ENCODE measurements around the gene SH2D2A. TPM values are rescaled to one million over a fixed set of nuclear protein-coding genes. Genes with fewer than 3 reads are reported as not detected.

SH2D2A gene
- total RNA-seq (1 to 10 TPM; 1.6 to 2.4 TPM), polyA plus RNA-seq (1 to 10 TPM; 1.1 to 3.0 TPM)
- long read RNA-seq, donor 1 = 0 reads
- long read RNA-seq, donor 2 = 0 reads
- long read RNA-seq, donor 3 = 0 reads
- long read RNA-seq, donor 4 = 0 reads
- long read RNA-seq, donor 5 = 0 reads

DNA sequence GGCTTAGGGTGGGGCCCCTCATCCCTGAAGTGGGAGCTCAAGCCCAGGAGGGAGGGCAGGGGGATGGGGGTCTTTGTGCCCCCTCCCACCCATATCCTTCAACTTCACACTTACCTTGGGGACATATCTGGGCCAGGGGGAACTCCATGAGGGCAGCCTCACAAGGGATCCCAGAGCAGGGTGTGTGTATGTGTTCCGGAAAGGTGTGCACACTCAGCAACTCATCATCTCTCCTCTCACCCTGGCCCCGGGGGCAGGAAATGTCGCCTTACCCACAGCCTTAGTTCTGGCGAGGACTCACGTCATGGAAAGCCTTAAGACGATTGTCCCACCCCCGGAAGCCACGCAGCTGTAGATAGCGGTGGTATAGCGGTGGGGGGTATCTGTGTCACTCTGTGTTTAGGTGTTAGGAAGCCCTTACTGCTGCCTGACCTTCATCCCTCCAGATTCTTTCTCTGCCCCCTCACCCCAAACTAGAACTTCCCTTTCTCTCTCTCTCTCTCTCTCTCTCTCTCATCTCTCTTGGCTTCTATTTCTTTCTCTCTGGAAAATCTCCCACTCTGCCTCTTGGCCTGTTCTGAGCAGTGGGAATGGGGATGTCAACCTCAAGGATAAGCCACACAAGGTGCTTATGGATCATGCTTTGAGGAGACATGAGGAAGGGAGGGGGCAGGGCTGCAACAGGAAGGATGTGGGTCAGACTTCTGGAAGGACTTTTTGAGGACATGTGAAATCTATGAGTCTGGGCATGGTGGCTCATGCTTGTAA, at the start of gene SH2D2A:
SH2D2A (minus strand) TSS at position 288 of the 768 bp plus-strand sequence; CDS start at position 148, 140 bp downstream.
- ATAC-seq (ENCODE audit: insufficient read depth, low FRiP score) (no peak), DNase-seq (peak; percentile 52 to 78 (median 74))
- H3K36me3 ChIP-seq (ENCODE audit: control insufficient read depth in 4 of 4, insufficient read depth in 4 of 4, low read length in 4 of 4) = no peaks in the 10 kb centered on the region
- no peak within 1 kb of the TSS for H3K4me3 ChIP-seq
- no peak for TF ChIP-seq CTCF (IDR thresholded peaks at IDR 0.05; ENCODE audit: control extremely low read depth, extremely low read depth)
- H3K27ac ChIP-seq (ENCODE audit: low read depth in 1 of 2, low read length in 1 of 2) = peak within 1 kb of the TSS in 1 of 2 donors; percentile 33
- H3K4me1 ChIP-seq (ENCODE audit: control insufficient read depth in 5 of 5, insufficient read depth in 5 of 5, low read length in 5 of 5) = peaks cover 0 to 28% (median 8%) of the 10 kb centered on the region in 5 donors
- H3K9ac ChIP-seq (ENCODE audit: insufficient read depth in 1 of 2, low read length in 2 of 2) = no peak within 1 kb of the TSS
- 20 to 22% methylated on average over 8 to 10 of the region's 10 CpGs for WGBS, 2 donors
- peaks cover 0 to 2% (median 0%) of the 10 kb centered on the region in 4 donors for H3K9me3 ChIP-seq (ENCODE audit: control insufficient read depth in 4 of 4, insufficient read depth in 3 of 4, low read length in 3 of 4)
- peaks cover 0 to 7% (median 0%) of the 10 kb centered on the region in 3 donors for H3K27me3 ChIP-seq (ENCODE audit: control insufficient read depth in 3 of 3, insufficient read depth in 3 of 3, low read length in 2 of 3)

DNA sequence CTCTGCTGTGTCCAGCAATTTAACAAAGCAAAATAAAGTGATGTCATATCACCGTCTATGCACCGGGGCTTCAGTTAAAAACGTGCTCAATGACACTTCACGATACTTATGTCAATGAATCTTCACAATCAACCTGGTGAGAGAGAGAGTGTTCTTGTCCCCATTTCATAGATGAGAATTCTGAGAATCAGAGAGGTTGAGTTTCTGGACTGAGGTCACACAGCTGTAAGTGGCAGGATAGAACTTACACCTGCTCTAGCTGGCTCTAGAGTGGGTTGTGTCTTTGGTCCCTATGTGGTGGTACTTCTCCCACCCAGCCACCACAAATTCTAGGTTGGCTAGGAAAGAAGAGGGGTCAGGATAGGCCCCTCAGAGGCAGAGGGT, 49.2 kb upstream of the SH2D2A start:
- 78 to 96% methylated on average over 4 of the region's 4 CpGs for WGBS, 2 donors

GRCh38 chr1:156865258-156865657, 48.6 kb upstream of the SH2D2A start:
- H3K9ac ChIP-seq (ENCODE audit: insufficient read depth in 1 of 2, low read length in 2 of 2) = no peak overlapping the region
- WGBS, 2 donors = 78 to 83% methylated on average over 9 of the region's 9 CpGs
- peaks cover 0 to 23% (median 0%) of the 10 kb centered on the region in 5 donors for H3K4me1 ChIP-seq (ENCODE audit: control insufficient read depth in 5 of 5, insufficient read depth in 5 of 5, low read length in 5 of 5)
- DNase-seq (no peak), ATAC-seq (ENCODE audit: insufficient read depth, low FRiP score) (no peak)
- H3K4me3 ChIP-seq = no peak overlapping the region
- H3K9me3 ChIP-seq (ENCODE audit: control insufficient read depth in 4 of 4, insufficient read depth in 3 of 4, low read length in 3 of 4) = peaks cover 0 to 4% (median 0%) of the 10 kb centered on the region in 4 donors
- H3K36me3 ChIP-seq (ENCODE audit: control insufficient read depth in 4 of 4, insufficient read depth in 4 of 4, low read length in 4 of 4) = no peaks in the 10 kb centered on the region
- H3K27ac ChIP-seq (ENCODE audit: low read depth in 1 of 2, low read length in 1 of 2) = no peak overlapping the region
- TF ChIP-seq CTCF (IDR thresholded peaks at IDR 0.05; ENCODE audit: control extremely low read depth, extremely low read depth) = no peak
- peaks cover 6 to 55% (median 21%) of the 10 kb centered on the region in 3 donors for H3K27me3 ChIP-seq (ENCODE audit: control insufficient read depth in 3 of 3, insufficient read depth in 3 of 3, low read length in 2 of 3)

More for the DNA sequence above, 49.2 kb upstream of the SH2D2A start:
- Histone ChIP-seq H3K27ac (ENCODE audit: low read depth in 1 of 2, low read length in 1 of 2) (no peak overlapping the region), H3K36me3 (ENCODE audit: control insufficient read depth in 4 of 4, insufficient read depth in 4 of 4, low read length in 4 of 4) (no peaks in the 10 kb centered on the region), H3K27me3 (ENCODE audit: control insufficient read depth in 3 of 3, insufficient read depth in 3 of 3, low read length in 2 of 3) (peaks cover 6 to 52% (median 18%) of the 10 kb centered on the region in 3 donors), H3K9ac (ENCODE audit: insufficient read depth in 1 of 2, low read length in 2 of 2) (no peak overlapping the region), H3K4me1 (ENCODE audit: control insufficient read depth in 5 of 5, insufficient read depth in 5 of 5, low read length in 5 of 5) (peaks cover 0 to 24% (median 0%) of the 10 kb centered on the region in 5 donors), H3K9me3 (ENCODE audit: control insufficient read depth in 4 of 4, insufficient read depth in 3 of 4, low read length in 3 of 4) (peaks cover 0 to 4% (median 0%) of the 10 kb centered on the region in 4 donors), H3K4me3 (no peak overlapping the region)
- DNase-seq (no peak), ATAC-seq (ENCODE audit: insufficient read depth, low FRiP score) (no peak)
- TF ChIP-seq CTCF (IDR thresholded peaks at IDR 0.05; ENCODE audit: control extremely low read depth, extremely low read depth) = no peak

All from lung (tissue), 16 donors.